GM20000 (cell line): Measurements from ENCODE around the gene CYP2R1.
"Not testable (repeated sequence)": the region's sequence is repeated elsewhere in the genome, so short reads cannot be mapped to it uniquely, and the experiment has no call there.

ENCODE experiments used
- DNase-seq: peaks from one replicate; pipeline ENCODE4 v3.0.0; 2012; ENCODE audit warnings: low spot score
- TF ChIP-seq, protein P1 (sequence below): IDR thresholded peaks from 2 replicates; pipeline ENCODE4 v1.5.1; 2012; ENCODE audit warnings: mild to moderate bottlenecking, control low read depth; ENCODE audit errors: extremely low read depth, missing control alignments

CYP2R1 gene

DNA sequence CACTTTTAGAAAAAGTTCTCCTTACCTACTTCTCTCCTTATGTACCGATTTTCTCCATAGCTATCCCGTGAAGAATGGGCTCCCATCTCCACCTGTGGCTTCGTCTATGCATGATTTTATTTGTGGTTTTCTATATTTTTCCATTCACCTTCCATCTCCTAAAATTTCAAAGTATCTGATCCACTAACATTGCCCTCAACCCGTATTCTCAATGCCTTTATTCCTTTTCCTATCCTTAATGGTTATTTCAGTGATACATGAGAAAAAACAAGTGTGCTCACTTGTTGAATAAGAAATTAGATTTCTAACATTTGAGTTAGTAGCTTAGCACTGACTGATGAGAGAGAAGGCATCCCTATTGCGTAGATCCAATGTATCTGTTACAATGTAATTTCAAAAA lies 16.9 kb downstream of the CYP2R1 start:
- TF ChIP-seq, protein P1, sequence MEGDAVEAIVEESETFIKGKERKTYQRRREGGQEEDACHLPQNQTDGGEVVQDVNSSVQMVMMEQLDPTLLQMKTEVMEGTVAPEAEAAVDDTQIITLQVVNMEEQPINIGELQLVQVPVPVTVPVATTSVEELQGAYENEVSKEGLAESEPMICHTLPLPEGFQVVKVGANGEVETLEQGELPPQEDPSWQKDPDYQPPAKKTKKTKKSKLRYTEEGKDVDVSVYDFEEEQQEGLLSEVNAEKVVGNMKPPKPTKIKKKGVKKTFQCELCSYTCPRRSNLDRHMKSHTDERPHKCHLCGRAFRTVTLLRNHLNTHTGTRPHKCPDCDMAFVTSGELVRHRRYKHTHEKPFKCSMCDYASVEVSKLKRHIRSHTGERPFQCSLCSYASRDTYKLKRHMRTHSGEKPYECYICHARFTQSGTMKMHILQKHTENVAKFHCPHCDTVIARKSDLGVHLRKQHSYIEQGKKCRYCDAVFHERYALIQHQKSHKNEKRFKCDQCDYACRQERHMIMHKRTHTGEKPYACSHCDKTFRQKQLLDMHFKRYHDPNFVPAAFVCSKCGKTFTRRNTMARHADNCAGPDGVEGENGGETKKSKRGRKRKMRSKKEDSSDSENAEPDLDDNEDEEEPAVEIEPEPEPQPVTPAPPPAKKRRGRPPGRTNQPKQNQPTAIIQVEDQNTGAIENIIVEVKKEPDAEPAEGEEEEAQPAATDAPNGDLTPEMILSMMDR, result no peak

DNA sequence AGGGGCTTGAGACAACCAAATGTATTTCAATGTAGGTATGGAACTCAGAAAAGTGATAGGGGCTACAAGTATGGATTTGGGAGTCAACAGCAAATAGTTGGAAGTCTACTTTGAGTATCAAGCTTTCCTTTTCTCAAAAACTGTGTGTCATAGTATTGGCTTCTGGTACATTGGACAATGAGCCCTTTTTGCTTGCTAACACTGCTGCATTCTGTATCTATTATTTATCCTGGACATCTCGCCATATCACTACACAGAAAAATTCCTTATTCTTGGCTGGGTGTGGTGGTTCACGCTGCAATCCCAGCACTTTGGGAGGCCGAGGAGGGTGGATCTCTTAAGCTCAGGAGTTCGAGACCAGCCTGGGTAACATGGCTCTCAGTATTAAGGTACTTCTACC lies 18.4 kb downstream of the CYP2R1 start:
- no peak for DNase-seq
- TF ChIP-seq, protein P1, result no peak

More for the DNA sequence above, 16.9 kb downstream of the CYP2R1 start:
- DNase-seq, result no peak

DNA sequence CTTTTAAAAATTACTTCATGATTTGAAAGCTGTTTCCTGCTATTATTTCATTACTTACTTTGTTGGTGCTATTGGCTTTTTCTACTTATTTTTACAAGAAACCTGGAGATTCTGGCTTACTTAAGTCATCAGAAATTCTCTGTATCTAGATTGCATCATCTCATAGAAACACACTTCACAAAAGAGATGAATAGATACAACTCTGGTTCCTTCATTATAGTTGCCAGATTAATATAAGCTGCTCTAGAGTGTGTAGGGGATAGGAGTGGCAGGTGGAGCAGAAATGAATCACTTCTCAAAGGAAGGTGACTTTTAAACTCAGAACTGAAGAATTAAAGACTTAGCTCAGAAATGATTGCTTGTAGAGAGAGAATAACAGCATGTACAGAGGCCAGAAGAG lies 20.0 kb downstream of the CYP2R1 start:
- no peak for DNase-seq
- TF ChIP-seq, protein P1, result no peak

DNA sequence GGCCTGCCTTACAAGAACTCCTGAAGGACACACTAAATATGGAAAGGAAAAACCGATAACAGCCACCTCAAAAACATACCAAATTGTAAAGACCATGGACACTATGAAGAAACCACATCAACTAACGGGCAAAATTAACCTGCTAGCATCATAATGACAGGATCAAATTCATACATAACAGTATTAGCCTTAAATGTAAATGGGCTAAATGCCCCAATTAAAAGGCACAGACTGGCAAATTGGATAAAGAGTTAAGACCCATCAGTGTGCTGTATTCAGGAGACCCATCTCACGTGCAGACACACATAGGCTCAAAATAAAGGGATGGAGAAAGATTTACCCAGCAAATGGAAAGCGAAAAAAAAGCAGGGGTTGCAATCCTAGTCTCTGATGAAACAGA lies 28.3 kb downstream of the CYP2R1 start:
- DNase-seq, result not testable (repeated sequence)

DNA sequence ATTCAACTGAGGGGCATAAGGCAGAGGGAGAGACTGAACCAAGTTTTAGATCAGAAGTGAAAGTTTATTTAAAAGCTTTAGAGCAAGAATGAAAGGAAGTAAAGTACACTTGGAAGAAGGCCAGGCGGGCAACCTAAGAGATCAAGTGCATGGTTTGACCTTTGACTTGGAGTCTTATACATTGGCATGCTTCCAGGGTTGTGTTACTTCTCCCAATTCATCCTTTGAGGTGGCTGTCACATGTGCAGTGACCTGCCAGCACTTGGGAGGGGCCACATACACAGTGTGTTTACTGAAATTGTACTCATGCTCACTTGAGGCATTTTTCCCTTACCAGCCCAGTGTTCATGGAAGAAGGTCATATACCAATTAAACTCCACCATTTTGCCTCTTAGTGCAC lies 30.4 kb downstream of the CYP2R1 start:
- TF ChIP-seq, protein P1, result no peak
- no peak for DNase-seq

DNA sequence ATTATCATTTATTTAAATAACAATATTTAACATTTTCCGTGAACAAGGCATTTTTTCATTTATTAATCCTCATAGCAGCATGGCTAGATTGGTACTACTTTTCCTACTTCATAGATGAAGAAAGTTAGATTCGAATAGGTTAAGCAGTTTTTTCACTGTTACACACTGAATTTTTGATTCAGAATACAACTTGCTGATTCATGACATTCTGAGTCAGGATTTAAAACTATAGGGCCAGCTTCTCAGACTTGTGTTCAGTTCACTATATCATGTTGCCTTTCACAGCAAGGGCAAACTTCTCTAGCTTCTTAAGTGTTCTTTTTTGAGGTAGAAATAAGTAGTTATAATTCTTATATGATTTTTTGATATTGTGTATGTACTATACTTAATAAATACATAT lies 31.5 kb downstream of the CYP2R1 start:
- TF ChIP-seq, protein P1, result no peak
- no peak for DNase-seq

DNA sequence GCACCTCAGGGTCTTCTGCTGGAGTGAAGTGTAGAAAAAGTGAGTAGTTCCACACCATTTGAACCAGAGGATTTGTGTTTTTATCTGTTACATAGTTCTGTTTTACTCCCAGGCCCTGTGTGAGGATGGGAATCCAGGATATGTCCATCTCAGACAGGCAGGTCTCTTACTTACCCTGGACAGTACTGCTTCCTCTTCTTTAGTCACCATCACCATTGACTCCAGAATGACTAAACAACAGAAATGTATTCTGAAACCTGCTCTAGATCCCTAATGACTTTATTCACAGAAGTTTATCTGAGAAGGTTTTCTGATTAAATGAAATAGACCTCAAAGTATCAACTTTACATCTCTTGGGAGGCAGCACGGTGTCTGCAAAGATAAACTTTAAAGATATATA lies 33.6 kb downstream of the CYP2R1 start:
- DNase-seq, result no peak
- TF ChIP-seq, protein P1, result no peak

DNA sequence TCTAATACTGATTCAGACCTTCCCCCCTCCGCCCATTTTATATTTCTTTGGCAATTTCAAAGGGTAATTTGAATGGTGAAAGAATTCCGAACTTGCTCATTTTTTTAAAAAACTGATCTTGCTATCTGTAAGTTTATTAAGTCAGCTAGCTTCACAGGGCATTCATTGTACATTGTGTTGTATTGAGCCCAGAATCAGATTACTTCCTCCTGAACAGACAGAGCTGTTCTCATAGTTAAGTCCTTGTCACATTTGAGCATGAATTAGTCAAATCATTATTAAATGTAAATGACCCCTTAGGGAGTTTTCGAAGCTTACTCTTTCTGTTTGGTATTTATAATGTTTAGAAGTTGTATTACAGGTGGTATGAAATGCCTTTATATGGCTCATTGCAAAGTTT lies 34.4 kb downstream of the CYP2R1 start:
- DNase-seq, result no peak
- TF ChIP-seq, protein P1, result no peak
